ENCODE data around the gene ST7. TPM values are rescaled to one million over a fixed set of nuclear protein-coding genes. Genes with fewer than 3 reads are reported as not detected.
"Not testable (repeated sequence)": the region's sequence is repeated elsewhere in the genome, so short reads cannot be mapped to it uniquely, and the experiment has no call there.

The ST7 gene
- total RNA-seq, 2 donors from 2014 or later = 24.6 to 34.3 TPM

DNA sequence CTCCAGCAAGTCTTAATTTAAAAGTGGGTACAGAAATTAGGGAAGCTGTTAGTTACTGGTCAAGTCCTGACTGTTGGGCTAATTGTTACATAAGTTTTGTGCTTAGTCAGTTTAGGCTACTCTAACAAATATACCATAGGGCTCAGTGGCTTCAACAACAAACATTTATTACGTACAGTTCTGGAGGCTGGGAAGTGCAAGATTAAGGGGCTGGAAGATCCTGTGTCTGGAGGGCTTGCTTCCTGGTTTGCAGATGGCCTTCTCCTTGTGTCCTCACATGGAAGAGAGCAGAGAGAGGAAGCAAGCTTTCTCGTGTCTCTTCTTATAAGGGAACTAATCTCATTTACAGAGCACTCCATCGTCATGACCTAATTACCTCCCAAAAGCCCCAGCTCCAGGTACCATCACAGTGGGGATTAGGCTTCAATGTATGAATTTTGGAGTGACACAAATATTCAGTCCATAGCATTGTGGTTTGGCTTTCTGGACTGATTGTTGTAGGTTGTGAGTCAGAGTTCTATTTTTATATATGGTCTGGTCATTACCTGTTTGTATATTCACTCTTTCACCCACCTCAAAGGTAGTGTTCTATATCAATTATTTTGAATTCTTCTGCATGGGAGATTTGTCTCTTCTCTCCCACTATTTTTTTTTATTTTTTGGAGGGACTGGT lies 17.1 kb downstream of the ST7 start:
- intact Hi-C loops (cut with DNase I) = no loop called here
- H3K36me3 ChIP-seq (replicated peaks in 1 of 2; ENCODE audit: insufficient read depth in 1 of 2, low read depth in 2 of 2) = no peaks in the 10 kb centered on the region
- ATAC-seq = no peak
- H3K9me3 ChIP-seq = no peaks in the 10 kb centered on the region
- TF ChIP-seq CTCF (IDR thresholded peaks at IDR 0.05) (no peak), POLR2A (IDR thresholded peaks at IDR 0.05) (no peak)
- 68 to 83% methylated on average over 3 of the region's 3 CpGs for WGBS, 2 donors
- H3K4me3 ChIP-seq = no peak overlapping the region
- peaks cover 22% of the 10 kb centered on the region for H3K4me1 ChIP-seq
- no peaks in the 10 kb centered on the region for H3K27me3 ChIP-seq
- no peak overlapping the region for H3K27ac ChIP-seq
- no peak for DNase-seq

- H3K4me3 ChIP-seq; intact Hi-C loops (cut with DNase I); H3K27ac ChIP-seq; ATAC-seq; H3K9me3 ChIP-seq; DNase-seq; H3K36me3 ChIP-seq (replicated peaks in 1 of 2; ENCODE audit: insufficient read depth in 1 of 2, low read depth in 2 of 2); H3K27me3 ChIP-seq: not testable (repeated sequence)
- peaks cover 22% of the 10 kb centered on the region for H3K4me1 ChIP-seq
Measured at GRCh38 chr7:116971153-116971552, 17.9 kb downstream of the ST7 start.

DNA sequence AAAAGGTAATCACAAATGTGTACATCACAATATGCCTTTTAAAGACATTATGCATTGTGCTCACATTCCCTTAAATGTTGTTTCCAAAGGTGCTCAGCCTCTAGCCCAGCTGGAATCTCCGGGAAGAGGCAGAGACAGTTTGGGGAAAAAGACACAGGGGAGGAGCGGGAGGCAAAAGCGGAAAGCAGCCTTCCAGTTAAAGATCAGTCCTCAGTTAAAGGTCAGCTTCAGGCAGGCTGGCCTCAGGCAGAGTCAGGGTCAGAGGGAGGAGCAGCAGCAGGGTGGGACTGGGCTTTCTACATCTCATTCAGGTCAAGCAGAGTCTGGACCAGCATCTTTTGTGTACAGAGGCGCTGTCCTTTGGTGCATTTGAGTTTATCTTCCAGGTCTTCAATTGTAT lies 18.6 kb downstream of the ST7 start:
- WGBS, 2 donors = 95% methylated on average over 4 of the region's 4 CpGs
- ATAC-seq (no peak), DNase-seq (no peak)
- intact Hi-C loops (cut with DNase I) = no loop called here
- Histone ChIP-seq H3K36me3 (replicated peaks in 1 of 2; ENCODE audit: insufficient read depth in 1 of 2, low read depth in 2 of 2) (no peaks in the 10 kb centered on the region), H3K4me3 (no peak overlapping the region), H3K27me3 (no peaks in the 10 kb centered on the region), H3K4me1 (peaks cover 18% of the 10 kb centered on the region), H3K27ac (no peak overlapping the region), H3K9me3 (no peaks in the 10 kb centered on the region)
- TF ChIP-seq POLR2A (IDR thresholded peaks at IDR 0.05) (no peak), CTCF (IDR thresholded peaks at IDR 0.05) (no peak)

DNA sequence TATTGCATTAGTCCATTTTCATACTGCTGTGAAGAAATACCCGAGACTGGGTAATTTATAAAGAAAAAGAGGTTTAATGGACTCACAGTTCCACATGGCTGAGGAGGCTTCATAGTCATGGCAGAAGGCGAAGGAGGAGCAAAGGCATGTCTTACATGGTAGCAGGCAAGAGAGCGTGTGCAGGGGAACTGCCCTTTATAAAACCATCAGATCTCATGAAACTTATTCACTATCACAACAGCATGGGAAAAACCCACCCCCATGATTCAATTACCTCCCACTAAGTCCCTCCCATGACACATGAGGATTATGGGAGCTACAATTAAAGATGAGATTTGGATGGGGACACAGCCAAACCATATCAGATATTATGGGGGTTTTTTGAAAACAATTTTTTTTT lies 21.7 kb downstream of the ST7 start:
- H3K36me3 ChIP-seq (replicated peaks in 1 of 2; ENCODE audit: insufficient read depth in 1 of 2, low read depth in 2 of 2); H3K9me3 ChIP-seq; H3K27me3 ChIP-seq; ATAC-seq; H3K27ac ChIP-seq; intact Hi-C loops (cut with DNase I); H3K4me1 ChIP-seq; H3K4me3 ChIP-seq; DNase-seq: not testable (repeated sequence)
- 94 to 95% methylated on average over 3 of the region's 3 CpGs for WGBS, 2 donors

- H3K9me3 ChIP-seq = no peaks in the 10 kb centered on the region
- H3K4me1 ChIP-seq = no peaks in the 10 kb centered on the region
- H3K27ac ChIP-seq = no peak overlapping the region
- no peaks in the 10 kb centered on the region for H3K27me3 ChIP-seq
- no peak overlapping the region for H3K4me3 ChIP-seq
- no peak for DNase-seq
- H3K36me3 ChIP-seq (replicated peaks in 1 of 2; ENCODE audit: insufficient read depth in 1 of 2, low read depth in 2 of 2) = no peaks in the 10 kb centered on the region
- intact Hi-C loops (cut with DNase I) = no loop called here
- 90 to 95% methylated on average over 1 of the region's 1 CpG for WGBS, 2 donors
- TF ChIP-seq POLR2A (IDR thresholded peaks at IDR 0.05) = no peak
- no peak for TF ChIP-seq CTCF (IDR thresholded peaks at IDR 0.05)
- no peak for ATAC-seq
Measured at GRCh38 chr7:116977172-116977571, 23.9 kb downstream of the ST7 start.

GRCh38 chr7:116978006-116978405 lies 24.7 kb downstream of the ST7 start:
- Histone ChIP-seq H3K36me3 (replicated peaks in 1 of 2; ENCODE audit: insufficient read depth in 1 of 2, low read depth in 2 of 2) (no peaks in the 10 kb centered on the region), H3K27ac (no peak overlapping the region), H3K4me1 (no peaks in the 10 kb centered on the region), H3K4me3 (no peak overlapping the region), H3K27me3 (no peaks in the 10 kb centered on the region), H3K9me3 (no peaks in the 10 kb centered on the region)
- no peak for DNase-seq
- TF ChIP-seq POLR2A (IDR thresholded peaks at IDR 0.05) = no peak
- no peak for TF ChIP-seq CTCF (IDR thresholded peaks at IDR 0.05)
- WGBS, 2 donors = 62 to 79% methylated on average over 1 of the region's 1 CpG
- ATAC-seq = no peak
- intact Hi-C loops (cut with DNase I) = no loop called here
